Right lobe of liver (tissue), 4 donors: ENCODE results near the gene PDZD4.

ENCODE experiments used
- POLR2A ChIP-seq: fragments of 450-650 bp; IDR thresholded peaks from one replicate; pipeline ENCODE4 v1.6.1; 2017; ENCODE audit warnings: antibody characterized with exemption, mild to moderate bottlenecking
- TF ChIP-seq, protein P1 (sequence below), 4 donors: fragments of 200-600 bp in 3 of 4; fragments of 450-650 bp in 1 of 4; IDR thresholded peaks; one replicate each; pipeline versions ENCODE4 v1.5.1 to v1.8.0; 2016 to 2022; ENCODE audit warnings: antibody characterized with exemption in 4 of 4, mild to moderate bottlenecking in 2 of 4
- donor health status: DM: no; HTN: no; CAD: no.
- donor health status: DM: no; HTN: no; CAD: no.
- donor health status: DM: no; HTN: yes; CAD: no.

DNA sequence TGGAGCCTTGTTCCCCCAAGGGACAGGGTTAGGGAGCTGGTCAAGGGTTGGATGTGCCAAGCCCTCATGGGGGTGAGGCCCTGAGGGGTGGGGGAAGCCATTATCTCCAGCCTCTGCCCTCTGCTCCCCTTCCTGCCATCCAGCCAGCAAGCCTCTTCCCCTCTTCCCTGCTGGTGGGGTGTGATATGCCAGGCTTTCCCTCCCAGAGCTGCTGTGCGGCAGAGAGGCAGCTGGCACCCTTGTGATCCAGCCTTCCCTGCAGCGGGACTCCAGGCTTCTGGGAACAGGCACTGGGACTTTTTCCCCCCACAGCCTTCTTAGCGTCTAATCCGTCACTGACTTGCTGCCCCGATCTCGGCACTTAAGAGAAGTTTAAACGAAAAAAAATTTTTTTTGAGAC lies 29.6 kb downstream of the PDZD4 start:
- TF ChIP-seq, protein P1, sequence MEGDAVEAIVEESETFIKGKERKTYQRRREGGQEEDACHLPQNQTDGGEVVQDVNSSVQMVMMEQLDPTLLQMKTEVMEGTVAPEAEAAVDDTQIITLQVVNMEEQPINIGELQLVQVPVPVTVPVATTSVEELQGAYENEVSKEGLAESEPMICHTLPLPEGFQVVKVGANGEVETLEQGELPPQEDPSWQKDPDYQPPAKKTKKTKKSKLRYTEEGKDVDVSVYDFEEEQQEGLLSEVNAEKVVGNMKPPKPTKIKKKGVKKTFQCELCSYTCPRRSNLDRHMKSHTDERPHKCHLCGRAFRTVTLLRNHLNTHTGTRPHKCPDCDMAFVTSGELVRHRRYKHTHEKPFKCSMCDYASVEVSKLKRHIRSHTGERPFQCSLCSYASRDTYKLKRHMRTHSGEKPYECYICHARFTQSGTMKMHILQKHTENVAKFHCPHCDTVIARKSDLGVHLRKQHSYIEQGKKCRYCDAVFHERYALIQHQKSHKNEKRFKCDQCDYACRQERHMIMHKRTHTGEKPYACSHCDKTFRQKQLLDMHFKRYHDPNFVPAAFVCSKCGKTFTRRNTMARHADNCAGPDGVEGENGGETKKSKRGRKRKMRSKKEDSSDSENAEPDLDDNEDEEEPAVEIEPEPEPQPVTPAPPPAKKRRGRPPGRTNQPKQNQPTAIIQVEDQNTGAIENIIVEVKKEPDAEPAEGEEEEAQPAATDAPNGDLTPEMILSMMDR (IDR thresholded peaks at IDR 0.05): no peak
- no peak for TF ChIP-seq POLR2A
